PC-3 (cell line): ENCODE measurements around the gene RAB6A. TPM values are rescaled to one million over a fixed set of nuclear protein-coding genes. Genes with fewer than 3 reads are reported as not detected.

ENCODE experiments used
- ATAC-seq: fragments of 200-7000 bp; cut with Tn5 transposase; 2 replicates; pipeline ENCODE4 v1.9.1; 2020; ENCODE audit warnings: mild to moderate bottlenecking, moderate library complexity
- BruUV-seq: library from RNA; stranded (reverse); fragments of 400-500 nt; replicated peaks from 2 replicates; lab custom pipeline; 2021; lab: Mats Ljungman, UMichigan
- CTCF ChIA-PET: fragments of 300-600 bp; sonication (Branson Sonifier 250); formaldehyde crosslinking; loops from one replicate; lab custom pipeline; 2022; ENCODE audit warnings: antibody characterized with exemption; lab: Charles Lee
- POLR2A ChIA-PET: fragments of 300-600 bp; sonication (Branson Sonifier 250); formaldehyde crosslinking; loops from one replicate; lab custom pipeline; 2022; ENCODE audit warnings: antibody characterized with exemption; ENCODE audit not compliant: unreplicated experiment; lab: Charles Lee
- DNase-seq: peaks from one replicate; pipeline ENCODE4 v3.0.0-alpha.2; 2015
- H2AFZ ChIP-seq: fragments of 300-600 bp; sonication (generic); 2 replicates; pipeline ENCODE4 v1.6.0; 2016; ENCODE audit warnings: antibody characterized with exemption, low read length
- H3F3A ChIP-seq: fragments of 300-600 bp; sonication (generic); one replicate; pipeline ENCODE4 v1.6.0; 2017; ENCODE audit warnings: antibody characterized with exemption, low read length, control low read depth, mild to moderate bottlenecking; ENCODE audit not compliant: unreplicated experiment
- H3K27ac ChIP-seq: fragments of 300-600 bp; sonication (generic); 2 replicates; pipeline ENCODE4 v1.5.1; 2016; ENCODE audit warnings: mild to moderate bottlenecking, low read length
- H3K27me3 ChIP-seq: fragments of 300-600 bp; sonication (generic); 2 replicates; pipeline ENCODE4 v1.6.1; 2016; ENCODE audit warnings: low read length, mixed read lengths
- H3K36me3 ChIP-seq: fragments of 300-600 bp; sonication (generic); 2 replicates; pipeline ENCODE4 v1.6.1; 2016; ENCODE audit warnings: low read depth, mixed run types, low read length, mixed read lengths
- H3K4me1 ChIP-seq: fragments of 300-600 bp; sonication (generic); 2 replicates; pipeline ENCODE4 v1.5.1; 2016; ENCODE audit warnings: low read length; ENCODE audit not compliant: insufficient read depth
- H3K4me2 ChIP-seq: fragments of 300-600 bp; sonication (generic); 2 replicates; pipeline ENCODE4 v1.6.0; 2016; ENCODE audit warnings: low read length
- H3K4me3 ChIP-seq: fragments of 300-600 bp; sonication (generic); 2 replicates; pipeline ENCODE4 v1.5.1; 2016; ENCODE audit warnings: mild to moderate bottlenecking, low read length, mixed read lengths
- H3K79me2 ChIP-seq: fragments of 300-600 bp; sonication (generic); 2 replicates; pipeline ENCODE4 v1.6.1; 2017; ENCODE audit warnings: low read length, mixed read lengths
- H3K9ac ChIP-seq: fragments of 300-600 bp; sonication (generic); 2 replicates; pipeline ENCODE4 v1.6.0; 2016; ENCODE audit warnings: mild to moderate bottlenecking, low read length
- H3K9me2 ChIP-seq: fragments of 300-600 bp; sonication (generic); replicated peaks from 2 replicates; pipeline ENCODE4 v1.6.1; 2016; ENCODE audit warnings: mixed run types, low read length, mixed read lengths
- H3K9me3 ChIP-seq: fragments of 300-600 bp; sonication (generic); 2 replicates; pipeline ENCODE4 v1.6.1; 2016; ENCODE audit warnings: low read length, mixed read lengths
- H4K20me1 ChIP-seq: fragments of 300-600 bp; sonication (generic); 2 replicates; pipeline ENCODE4 v1.6.1; 2016; ENCODE audit warnings: low read length, mixed read lengths
- CTCF ChIP-seq: fragments of 300-600 bp; sonication (generic); conservative IDR thresholded peaks from 2 replicates; pipeline ENCODE4 v1.5.1; 2017; ENCODE audit warnings: antibody characterized with exemption, low read depth, mild to moderate bottlenecking, low read length
- EZH2 ChIP-seq: fragments of 300-600 bp; sonication (generic); IDR thresholded peaks from one replicate; pipeline ENCODE4 v1.6.1; 2017; ENCODE audit warnings: antibody characterized with exemption, mild to moderate bottlenecking, low read length; ENCODE audit not compliant: unreplicated experiment
- EZH2phosphoT487 ChIP-seq: fragments of 300-600 bp; sonication (generic); IDR thresholded peaks from 2 replicates; pipeline ENCODE4 v1.6.1; 2018; ENCODE audit warnings: mild to moderate bottlenecking, antibody characterized with exemption, low read length, borderline replicate concordance
- intact Hi-C: fragments of 100-400 bp; cut with micrococcal nuclease; formaldehyde crosslinking; loops from 2 replicates; pipeline ENCODE4 v1.9.0; 2023
- total RNA-seq: library from RNA; depleted of rRNA; stranded (reverse); fragments of >200 nt; gene quantifications from 2 replicates; pipeline ENCODE4 v1.2.3, GENCODE V29; 2014

RAB6A gene
- total RNA-seq, 1 experiment from 2014 or later, result 97.9 TPM

GRCh38 chr11:73636249-73636648 lies 124.6 kb downstream of the RAB6A start:
- Histone ChIP-seq H3K4me3 (no peak overlapping the region), H3K4me2 (no peak overlapping the region), H3K9ac (no peak overlapping the region), H3K27ac (no peak overlapping the region), H3F3A (no peaks in the 10 kb centered on the region), H2AFZ (no peak overlapping the region), H3K4me1 (no peaks in the 10 kb centered on the region), H3K36me3 (no peaks in the 10 kb centered on the region), H3K9me3 (no peaks in the 10 kb centered on the region), H3K9me2 (no peaks in the 10 kb centered on the region), H3K27me3 (no peaks in the 10 kb centered on the region), H4K20me1 (no peaks in the 10 kb centered on the region), H3K79me2 (no peaks in the 10 kb centered on the region)
- DNase-seq, result no peak
- no peak for ATAC-seq
- no peak for TF ChIP-seq EZH2
- no peak for TF ChIP-seq EZH2phosphoT487
- no peak for TF ChIP-seq CTCF
- CTCF ChIA-PET, result interaction anchor here (0.7 to 1.2 kb wide), 2 partner anchors 10 to 174 kb away, joined by 4 to 5 read pairs; no protein-coding TSS in a partner anchor
- BruUV-seq, result no TSS peak
- POLR2A ChIA-PET, result no interaction called here
- intact Hi-C loops, result no loop called here

GRCh38 chr11:73635721-73636120 lies 125.2 kb downstream of the RAB6A start:
- Histone ChIP-seq H3K4me1 (no peaks in the 10 kb centered on the region), H3K27ac (no peak overlapping the region), H2AFZ (no peak overlapping the region), H3K4me3 (no peak overlapping the region), H3K9me3 (no peaks in the 10 kb centered on the region), H3K36me3 (no peaks in the 10 kb centered on the region), H3K4me2 (no peak overlapping the region), H4K20me1 (no peaks in the 10 kb centered on the region), H3K9me2 (no peaks in the 10 kb centered on the region), H3K27me3 (no peaks in the 10 kb centered on the region), H3K9ac (no peak overlapping the region), H3F3A (no peaks in the 10 kb centered on the region), H3K79me2 (no peaks in the 10 kb centered on the region)
- no TSS peak for BruUV-seq
- intact Hi-C loops, result no loop called here
- ATAC-seq, result no peak
- DNase-seq, result no peak
- no peak for TF ChIP-seq CTCF
- no peak for TF ChIP-seq EZH2phosphoT487
- no peak for TF ChIP-seq EZH2
- ChIA-PET CTCF (interaction anchor here (1.2 kb wide), 1 partner anchor 10 kb away, joined by 5 read pairs; no protein-coding TSS in a partner anchor), POLR2A (no interaction called here)

GRCh38 chr11:73633999-73634398 lies 126.9 kb downstream of the RAB6A start:
- DNase-seq, result no peak

More at GRCh38 chr11:73633999-73634398, 126.9 kb downstream of the RAB6A start:
- Histone ChIP-seq H2AFZ (no peak overlapping the region), H3K4me3 (no peak overlapping the region), H4K20me1 (no peaks in the 10 kb centered on the region), H3K4me1 (no peaks in the 10 kb centered on the region), H3K9ac (no peak overlapping the region), H3K27me3 (no peaks in the 10 kb centered on the region), H3K36me3 (no peaks in the 10 kb centered on the region), H3K9me2 (no peaks in the 10 kb centered on the region), H3K9me3 (no peaks in the 10 kb centered on the region), H3F3A (no peaks in the 10 kb centered on the region), H3K4me2 (no peak overlapping the region), H3K79me2 (no peaks in the 10 kb centered on the region), H3K27ac (no peak overlapping the region)
- TF ChIP-seq EZH2phosphoT487, result no peak
- no peak for TF ChIP-seq EZH2
- TF ChIP-seq CTCF, result no peak
- CTCF ChIA-PET, result no interaction called here
- no peak for ATAC-seq
- intact Hi-C loops, result no loop called here
- BruUV-seq, result no TSS peak
- POLR2A ChIA-PET, result no interaction called here
